ENCODE data around the gene GPR22. TPM values are rescaled to one million over a fixed set of nuclear protein-coding genes. Genes with fewer than 3 reads are reported as not detected.

GPR22 gene, protein sequence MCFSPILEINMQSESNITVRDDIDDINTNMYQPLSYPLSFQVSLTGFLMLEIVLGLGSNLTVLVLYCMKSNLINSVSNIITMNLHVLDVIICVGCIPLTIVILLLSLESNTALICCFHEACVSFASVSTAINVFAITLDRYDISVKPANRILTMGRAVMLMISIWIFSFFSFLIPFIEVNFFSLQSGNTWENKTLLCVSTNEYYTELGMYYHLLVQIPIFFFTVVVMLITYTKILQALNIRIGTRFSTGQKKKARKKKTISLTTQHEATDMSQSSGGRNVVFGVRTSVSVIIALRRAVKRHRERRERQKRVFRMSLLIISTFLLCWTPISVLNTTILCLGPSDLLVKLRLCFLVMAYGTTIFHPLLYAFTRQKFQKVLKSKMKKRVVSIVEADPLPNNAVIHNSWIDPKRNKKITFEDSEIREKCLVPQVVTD
- total RNA-seq (not detected), polyA plus RNA-seq (under 1 TPM in 2 of 3 donors, not detected in 1; 0.08 to 0.11 TPM), total RNA-seq (0 reads per million in 6 experiments)

DNA sequence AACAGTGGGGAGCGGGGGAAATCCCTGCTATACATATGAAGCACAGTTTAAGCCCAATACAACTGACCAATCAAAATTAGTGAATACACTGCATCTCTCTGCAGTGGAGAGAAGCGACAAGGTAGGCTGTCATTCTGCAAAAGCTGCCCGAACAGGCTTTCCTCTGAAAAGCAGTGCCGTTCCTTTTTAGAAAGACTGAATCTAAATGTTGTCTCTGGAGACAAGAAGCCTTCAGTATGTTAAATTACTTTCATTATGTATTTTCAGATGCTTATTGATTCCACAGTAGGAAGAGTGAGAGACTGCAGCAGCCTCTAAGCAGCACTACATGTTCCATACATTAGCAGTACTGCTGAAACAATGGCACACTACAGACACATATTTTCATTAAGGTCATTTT is at the start of gene GPR22:
Gene GPR22, plus strand, starts transcription at position 129 of the 400 bp plus-strand sequence. CDS start 4,004 bp downstream, outside the sequence.
- Mint-ChIP-seq H3K27ac (no peak within 1 kb of the TSS), H3K9me3 (no peaks in the 10 kb centered on the region), H3K4me3 (no peak within 1 kb of the TSS), H3K27me3 (no peaks in the 10 kb centered on the region), H3K36me3 (peaks cover 0 to 4% (median 0%) of the 10 kb centered on the region in 3 donors), H3K4me1 (peaks cover 0 to 13% (median 9%) of the 10 kb centered on the region in 4 donors)
- POLR2A ChIA-PET: no interaction called here
- ATAC-seq (no peak), DNase-seq (no peak)

GRCh38 chr7:107427462-107427861 is 42.4 kb upstream of the GPR22 start:
- Mint-ChIP-seq H3K36me3 (peaks cover 3 to 25% (median 24%) of the 10 kb centered on the region in 3 donors), H3K4me1 (peaks cover 5 to 7% (median 6%) of the 10 kb centered on the region in 4 donors), H3K9me3 (no peaks in the 10 kb centered on the region), H3K4me3 (no peak overlapping the region), H3K27ac (no peak overlapping the region), H3K27me3 (no peaks in the 10 kb centered on the region)
- DNase-seq: no peak
- POLR2A ChIA-PET: no interaction called here
- ATAC-seq: no peak

GRCh38 chr7:107428642-107429041 is 41.2 kb upstream of the GPR22 start:
- Mint-ChIP-seq H3K4me3 (no peak overlapping the region), H3K4me1 (peaks cover 5 to 7% (median 6%) of the 10 kb centered on the region in 4 donors), H3K9me3 (peaks cover 0 to 3% (median 0%) of the 10 kb centered on the region in 9 donors), H3K27me3 (no peaks in the 10 kb centered on the region), H3K36me3 (peaks cover 3 to 29% (median 23%) of the 10 kb centered on the region in 3 donors), H3K27ac (no peak overlapping the region)
- DNase-seq (no peak), ATAC-seq (no peak)
- POLR2A ChIA-PET: no interaction called here

DNA sequence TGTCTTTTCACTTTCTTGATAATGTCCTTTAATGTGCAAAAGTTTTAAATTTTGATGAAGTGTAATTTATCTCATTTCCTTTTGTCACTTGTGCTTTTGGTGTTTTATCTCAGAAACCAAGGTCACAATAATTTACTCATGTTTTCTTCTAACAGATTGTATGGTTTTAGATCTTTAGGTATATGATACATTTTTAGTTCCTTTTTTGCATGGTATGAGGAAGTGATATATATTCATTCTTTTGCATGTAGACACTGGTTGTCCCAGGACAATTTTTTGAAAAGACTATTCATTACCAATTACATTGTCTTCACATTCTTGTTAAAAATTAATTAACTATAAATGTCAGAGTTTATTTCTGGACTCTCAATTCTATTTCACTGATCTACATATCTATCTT is 39.8 kb upstream of the GPR22 start:
- no peak for DNase-seq
- Mint-ChIP-seq H3K4me1 (peaks cover 5 to 7% (median 6%) of the 10 kb centered on the region in 4 donors), H3K36me3 (peaks cover 7 to 37% (median 23%) of the 10 kb centered on the region in 3 donors), H3K27ac (no peak overlapping the region), H3K4me3 (no peak overlapping the region), H3K27me3 (no peaks in the 10 kb centered on the region), H3K9me3 (peaks cover 0 to 3% (median 0%) of the 10 kb centered on the region in 9 donors)
- no peak for ATAC-seq
- POLR2A ChIA-PET: no interaction called here

DNA sequence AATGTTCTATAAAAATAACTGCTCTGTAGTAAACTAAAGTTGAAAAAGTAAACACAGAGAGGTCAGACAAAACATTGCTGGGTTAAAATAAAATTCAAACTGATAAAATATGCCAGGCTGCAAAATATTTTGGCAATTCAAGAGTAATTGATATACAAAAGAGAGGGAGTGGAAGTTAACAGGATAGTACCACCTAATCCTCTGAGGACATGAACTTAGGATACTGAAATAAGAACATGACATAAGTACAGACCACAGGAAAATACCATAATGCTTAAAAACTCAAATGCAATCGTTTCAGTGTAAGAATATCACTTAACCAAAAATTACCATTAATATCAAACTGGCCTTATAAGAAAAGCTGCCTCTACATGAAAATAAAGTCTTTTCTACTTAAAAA is 37.6 kb upstream of the GPR22 start:
- H3K27me3 Mint-ChIP-seq: no peaks in the 10 kb centered on the region
- POLR2A ChIA-PET: no interaction called here

GRCh38 chr7:107435749-107436148 is 34.1 kb upstream of the GPR22 start:
- H3K4me1 Mint-ChIP-seq: peaks cover 0 to 6% (median 4%) of the 10 kb centered on the region in 4 donors
- POLR2A ChIA-PET: no interaction called here
- no peak overlapping the region for H3K27ac Mint-ChIP-seq
- H3K4me3 Mint-ChIP-seq: no peak overlapping the region
- ATAC-seq: no peak
- H3K36me3 Mint-ChIP-seq: peaks cover 14 to 27% (median 15%) of the 10 kb centered on the region in 3 donors
- no peak for DNase-seq
- peaks cover 0 to 9% (median 2%) of the 10 kb centered on the region in 9 donors for H3K9me3 Mint-ChIP-seq
- no peaks in the 10 kb centered on the region for H3K27me3 Mint-ChIP-seq

More for the DNA sequence above, 37.6 kb upstream of the GPR22 start:
- ATAC-seq (no peak), DNase-seq (no peak)
- no peak overlapping the region for H3K27ac Mint-ChIP-seq
- peaks cover 17 to 39% (median 25%) of the 10 kb centered on the region in 3 donors for H3K36me3 Mint-ChIP-seq
- no peak overlapping the region for H3K4me3 Mint-ChIP-seq
- peaks cover 5 to 7% (median 6%) of the 10 kb centered on the region in 4 donors for H3K4me1 Mint-ChIP-seq
- H3K9me3 Mint-ChIP-seq: peaks cover 0 to 9% (median 2%) of the 10 kb centered on the region in 9 donors

GRCh38 chr7:107439025-107439424 is 30.8 kb upstream of the GPR22 start:
- Mint-ChIP-seq H3K9me3 (peaks cover 0 to 13% (median 3%) of the 10 kb centered on the region in 9 donors), H3K4me3 (no peak overlapping the region), H3K36me3 (peaks cover 17 to 30% (median 26%) of the 10 kb centered on the region in 3 donors), H3K4me1 (peaks cover 0 to 7% (median 2%) of the 10 kb centered on the region in 4 donors), H3K27ac (peak overlapping the region in 1 of 10 donors; percentile 17), H3K27me3 (no peaks in the 10 kb centered on the region)
- DNase-seq (no peak), ATAC-seq (no peak)
- POLR2A ChIA-PET: no interaction called here

- Mint-ChIP-seq H3K4me3 (no peak overlapping the region), H3K9me3 (peaks cover 0 to 13% (median 0%) of the 10 kb centered on the region in 9 donors), H3K27me3 (no peaks in the 10 kb centered on the region), H3K27ac (no peak overlapping the region), H3K36me3 (peaks cover 14 to 18% (median 16%) of the 10 kb centered on the region in 3 donors), H3K4me1 (peaks cover 0 to 7% (median 2%) of the 10 kb centered on the region in 4 donors)
- POLR2A ChIA-PET: no interaction called here
- DNase-seq (no peak), ATAC-seq (no peak)
Observed at GRCh38 chr7:107441581-107442422, 28.1 kb upstream of the GPR22 start.

- H3K4me1 Mint-ChIP-seq: peaks cover 0 to 7% (median 2%) of the 10 kb centered on the region in 4 donors
- ATAC-seq: no peak
- H3K36me3 Mint-ChIP-seq: peaks cover 13 to 23% (median 17%) of the 10 kb centered on the region in 3 donors
- DNase-seq: no peak
- H3K4me3 Mint-ChIP-seq: no peak overlapping the region
- POLR2A ChIA-PET: no interaction called here
- H3K27ac Mint-ChIP-seq: no peak overlapping the region
- peaks cover 0 to 13% (median 0%) of the 10 kb centered on the region in 9 donors for H3K9me3 Mint-ChIP-seq
- no peaks in the 10 kb centered on the region for H3K27me3 Mint-ChIP-seq
Observed at GRCh38 chr7:107442678-107443077, 27.2 kb upstream of the GPR22 start.

- Mint-ChIP-seq H3K27me3 (no peaks in the 10 kb centered on the region), H3K4me1 (peaks cover 9 to 19% (median 13%) of the 10 kb centered on the region in 4 donors), H3K9me3 (peaks cover 0 to 13% (median 0%) of the 10 kb centered on the region in 9 donors), H3K4me3 (no peak overlapping the region), H3K36me3 (peaks cover 22 to 45% (median 31%) of the 10 kb centered on the region in 3 donors), H3K27ac (no peak overlapping the region)
- ATAC-seq: no peak
- POLR2A ChIA-PET: no interaction called here
- DNase-seq: no peak
Observed at GRCh38 chr7:107446531-107446930, 23.3 kb upstream of the GPR22 start.

DNA sequence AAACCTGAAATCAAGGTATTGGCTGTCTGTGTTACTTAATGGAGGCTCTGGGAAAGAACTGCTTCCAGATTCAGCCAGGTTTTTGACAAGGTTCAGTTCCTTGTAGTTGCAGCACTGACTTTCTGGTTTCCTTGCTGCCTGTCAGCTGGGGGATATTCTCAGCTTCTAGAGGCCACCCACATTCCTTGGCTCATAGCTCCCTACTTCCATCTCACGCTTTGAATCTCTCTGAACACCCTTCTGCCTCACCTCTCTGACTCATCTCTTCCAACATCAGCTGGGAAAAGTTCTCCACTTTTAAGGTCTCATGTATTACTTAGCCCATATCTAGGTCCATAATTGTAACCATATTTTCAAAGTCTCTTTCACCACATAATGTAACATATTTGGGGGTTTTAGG is 22.9 kb upstream of the GPR22 start:
- POLR2A ChIA-PET: no interaction called here
- DNase-seq (no peak), ATAC-seq (no peak)
- Mint-ChIP-seq H3K4me3 (no peak overlapping the region), H3K9me3 (peaks cover 0 to 12% (median 0%) of the 10 kb centered on the region in 9 donors), H3K4me1 (peaks cover 10 to 19% (median 15%) of the 10 kb centered on the region in 4 donors), H3K27me3 (no peaks in the 10 kb centered on the region), H3K27ac (no peak overlapping the region), H3K36me3 (peaks cover 19 to 44% (median 32%) of the 10 kb centered on the region in 3 donors)

- Mint-ChIP-seq H3K4me3 (no peak overlapping the region), H3K4me1 (peaks cover 14 to 24% (median 19%) of the 10 kb centered on the region in 4 donors), H3K27me3 (no peaks in the 10 kb centered on the region), H3K36me3 (peaks cover 14 to 46% (median 42%) of the 10 kb centered on the region in 3 donors), H3K9me3 (no peaks in the 10 kb centered on the region), H3K27ac (no peak overlapping the region)
- no peak for DNase-seq
- POLR2A ChIA-PET: no interaction called here
- ATAC-seq: no peak
Observed at GRCh38 chr7:107450970-107451369, 18.9 kb upstream of the GPR22 start.

Measured in naive thymus-derived CD8-positive, alpha-beta T cell (primary cell).